HepG2 (cell line): ENCODE data around the gene IGFL1. TPM values are rescaled to one million over a fixed set of nuclear protein-coding genes. Genes with fewer than 3 reads are reported as not detected.

Experiments used
- ATAC-seq: fragments of 200-7000 bp; cut with Tn5 transposase; 3 replicates; pipeline ENCODE4 v1.9.1; 2020; ENCODE audit warnings: mild to moderate bottlenecking, moderate library complexity
- BruUV-seq: library from RNA; stranded (reverse); fragments of 400-500 nt; replicated peaks from 2 replicates; lab custom pipeline; 2021; lab: Mats Ljungman, UMichigan
- CTCF ChIA-PET: fragments of 300-600 bp; formaldehyde crosslinking; extraction: SDS; loops from one replicate; lab custom pipeline; 2021; ENCODE audit warnings: low total read pairs, inconsistent platforms, low intra/inter-chr PET ratio; lab: Yijun Ruan, JAX
- POLR2A ChIA-PET: fragments of 350-600 bp; sonication (Branson Sonifier 250); formaldehyde crosslinking; loops from one replicate; lab custom pipeline; 2020; ENCODE audit warnings: antibody characterized with exemption, inconsistent platforms; lab: Yijun Ruan, JAX
- DNase-seq: peaks from one replicate; pipeline ENCODE4 v3.0.0-alpha.2; 2015; ENCODE audit warnings: low spot score
- FAIRE-seq: peaks from 3 replicates; lab custom pipeline; 2011; peaks lifted over from hg19 to GRCh38; lab: Jason Lieb, UNC
- H2AFZ ChIP-seq: one replicate; pipeline ENCODE4 v1.6.1; 2011; ENCODE audit warnings: low read length, inconsistent platforms
- H3K27ac ChIP-seq: fragments of 300-600 bp; 3 replicates; pipeline ENCODE4 v1.8.0; 2011; ENCODE audit warnings: mixed run types, mild to moderate bottlenecking, mixed read lengths, low read length, inconsistent platforms; ENCODE audit not compliant: insufficient read depth; ENCODE audit errors: extremely low read length
- H3K27me3 ChIP-seq, 2 experiments: fragments of 200-600 bp in 1 of 2; 2 replicates in 1 of 2; 3 replicates in 1 of 2; pipeline versions ENCODE4 v1.6.0 to v1.8.0; 2011; ENCODE audit warnings: low read length in 2 of 2, mild to moderate bottlenecking in 2 of 2, moderate library complexity in 2 of 2, inconsistent platforms in 1 of 2; ENCODE audit not compliant: insufficient read depth in 2 of 2, control insufficient read depth in 1 of 2
- H3K36me3 ChIP-seq, 2 experiments: fragments of 200-600 bp in 1 of 2; replicated peaks in 1 of 2; 2 replicates in 1 of 2; 3 replicates in 1 of 2; pipeline versions ENCODE4 v1.5.1 to v1.8.0; 2011; ENCODE audit warnings: low read length in 2 of 2, inconsistent platforms in 1 of 2; ENCODE audit not compliant: insufficient read depth in 2 of 2, control insufficient read depth in 1 of 2
- H3K4me1 ChIP-seq: 2 replicates; pipeline ENCODE4 v1.5.1; 2012; ENCODE audit warnings: low read length, inconsistent platforms; ENCODE audit not compliant: insufficient read depth
- H3K4me2 ChIP-seq: 2 replicates; pipeline ENCODE4 v1.6.0; 2011; ENCODE audit warnings: low read depth, low read length, inconsistent platforms
- H3K4me3 ChIP-seq, 3 experiments: fragments of 200-600 bp in 1 of 3; sonication (generic), shearing (Covaris generic) in 1 of 3; replicated peaks in 1 of 3; 2 replicates each; pipeline ENCODE4 v1.5.1; 2011 to 2016; ENCODE audit warnings: low read length in 3 of 3, inconsistent platforms in 2 of 3, low read depth in 2 of 3, mild to moderate bottlenecking in 2 of 3, control low read depth in 1 of 3, mixed read lengths in 1 of 3; ENCODE audit not compliant: insufficient read depth in 1 of 3
- H3K79me2 ChIP-seq: one replicate; pipeline ENCODE4 v1.6.1; 2011; ENCODE audit warnings: low read length, inconsistent platforms; ENCODE audit not compliant: insufficient read depth
- H3K9ac ChIP-seq: 2 replicates; pipeline ENCODE4 v1.6.0; 2011; ENCODE audit warnings: mild to moderate bottlenecking, low read depth, low read length, inconsistent platforms; ENCODE audit not compliant: insufficient read depth
- H3K9me3 ChIP-seq: 2 replicates; pipeline ENCODE4 v1.5.1; 2012; ENCODE audit warnings: mild to moderate bottlenecking, low read length
- H4K20me1 ChIP-seq: 2 replicates; pipeline ENCODE4 v1.6.0; 2011; ENCODE audit warnings: inconsistent platforms, mild to moderate bottlenecking, low read length, moderate library complexity; ENCODE audit not compliant: insufficient read depth
- MATR3 ChIP-seq: sonication (generic); formaldehyde crosslinking; IDR thresholded peaks from 2 replicates; pipeline ENCODE4 v1.4.0; 2020; ENCODE audit warnings: missing genetic modification reagents
- MIER2 ChIP-seq: IDR thresholded peaks from 2 replicates; pipeline ENCODE4 v1.6.1; 2016; ENCODE audit warnings: missing biosample characterization, missing genetic modification reagents
- PLRG1 ChIP-seq: fragments of 450-650 bp; conservative IDR thresholded peaks from 2 replicates; pipeline ENCODE4 v1.6.1; 2016
- SPEN ChIP-seq: sonication (generic); formaldehyde crosslinking; IDR thresholded peaks from 2 replicates; pipeline ENCODE4 v1.5.1; 2020; ENCODE audit warnings: low read depth, mild to moderate bottlenecking, missing genetic modification reagents
- SUZ12 ChIP-seq: fragments of 150-350 bp; IDR thresholded peaks from 2 replicates; pipeline ENCODE4 v1.6.1; 2014; ENCODE audit warnings: low read depth, low read length
- ZKSCAN5 ChIP-seq: sonication (generic); formaldehyde crosslinking; IDR thresholded peaks from 2 replicates; pipeline ENCODE4 v1.5.1; 2020; ENCODE audit warnings: mild to moderate bottlenecking, missing genetic modification reagents
- ZNF670 ChIP-seq: sonication (generic); formaldehyde crosslinking; IDR thresholded peaks from 2 replicates; pipeline ENCODE4 v1.8.0; 2022; ENCODE audit warnings: mild to moderate bottlenecking, missing genetic modification reagents, borderline replicate concordance
- WGBS: methylation state at CpG from one replicate; pipeline ENCODE4 v1.1.6; 2017; ENCODE audit warnings: low lambda C conversion rate; 5-methylcytosine and 5-hydroxymethylcytosine counted together
- in situ Hi-C: cut with HindIII; loops from 2 replicates; pipeline ENCODE4 v1.10.0; 2017; ENCODE audit warnings: low pct_unique_long_range_greater_than_20kb; ENCODE audit not compliant: extremely low pct_ligation_motif_present
- intact Hi-C: fragments of 100-400 bp; cut with micrococcal nuclease; formaldehyde crosslinking; loops from one replicate; pipeline ENCODE4 v1.10.0; 2022; ENCODE audit not compliant: unreplicated experiment
- polyA plus RNA-seq, 8 experiments: library from polyadenylated mRNA; depleted of rRNA in 3 of 8; stranded (reverse) in 7 of 8; unstranded in 1 of 8; fragments of >200 nt; fragmentation: Illumina TruSeq in 4 of 8; extraction: Trizol in 4 of 8; gene quantifications; 2 replicates each; pipeline versions ENCODE4 v1.2.1 to v1.2.3, GENCODE V29; 2011 to 2016; ENCODE audit warnings: low read depth in 4 of 8, missing spikeins in 1 of 8, mixed read lengths in 1 of 8; ENCODE audit not compliant: insufficient read depth in 1 of 8
- total RNA-seq, 5 experiments: library from RNA; depleted of rRNA; stranded (reverse); fragments of >200 nt; fragmentation: Illumina TruSeq; extraction: Trizol; gene quantifications; 2 replicates each; pipeline ENCODE4 v1.2.3, GENCODE V29; 2016; ENCODE audit warnings: low read depth in 1 of 5
- TF ChIP-seq, protein P1 (sequence below), 2 experiments: IDR thresholded peaks; 2 replicates each; pipeline ENCODE4 v1.6.1; 2011 to 2012; ENCODE audit warnings: low read length in 2 of 2, borderline replicate concordance in 1 of 2, low read depth in 1 of 2, mild to moderate bottlenecking in 1 of 2, moderate library complexity in 1 of 2

IGFL1 gene
- total and polyA plus RNA-seq, 2 of the 13 experiments (the other 11 are each of a cell fraction or from before 2014, with no cell fraction given), result not detected

DNA sequence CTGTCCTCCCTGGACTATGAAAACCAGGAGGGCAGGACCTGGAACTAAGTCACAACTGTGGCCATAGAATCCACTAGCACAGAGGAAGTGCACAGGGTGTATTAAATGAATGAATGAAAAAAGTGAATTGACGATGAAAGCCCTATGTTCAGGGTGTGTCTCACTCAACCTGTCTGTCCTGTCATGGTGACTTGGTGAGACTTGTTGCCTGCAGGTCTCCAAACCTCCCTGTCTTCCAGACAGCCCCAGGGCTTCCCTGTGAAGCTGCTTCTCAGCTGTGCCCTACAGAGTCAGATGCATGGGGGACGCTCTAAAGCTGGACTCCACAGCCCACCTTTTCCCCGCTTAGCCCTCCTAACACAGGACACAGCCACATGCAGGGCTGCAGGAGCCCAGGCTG is 4.8 kb upstream of the IGFL1 start:
- no peaks in the 10 kb centered on the region for H3K79me2 ChIP-seq
- intact Hi-C loops, result no loop called here
- H3K27ac ChIP-seq, result no peak overlapping the region
- 0% methylated on average over 3 of the region's 3 CpGs for WGBS
- no peak overlapping the region for H3K4me2 ChIP-seq
- H3K4me1 ChIP-seq, result no peaks in the 10 kb centered on the region
- ATAC-seq (no peak), DNase-seq (no peak), FAIRE-seq (no peak)
- H4K20me1 ChIP-seq, result no peaks in the 10 kb centered on the region
- no peak overlapping the region for H3K4me3 ChIP-seq
- POLR2A ChIA-PET, result no interaction called here
- no peaks in the 10 kb centered on the region for H3K36me3 ChIP-seq
- in situ Hi-C loops, result no loop called here
- no TSS peak for BruUV-seq
- TF ChIP-seq ZNF670 (no peak), SUZ12 (no peak), SPEN (CRISPR knock-in tag) (no peak), MATR3 (CRISPR knock-in tag) (no peak)
- no peak overlapping the region for H2AFZ ChIP-seq
- peaks cover 1 to 12% of the 10 kb centered on the region in 2 experiments; a peak in 3 of 5 replicates for H3K27me3 ChIP-seq
- CTCF ChIA-PET, result no interaction called here
- H3K9me3 ChIP-seq, result no peaks in the 10 kb centered on the region
- H3K9ac ChIP-seq, result no peak overlapping the region

DNA sequence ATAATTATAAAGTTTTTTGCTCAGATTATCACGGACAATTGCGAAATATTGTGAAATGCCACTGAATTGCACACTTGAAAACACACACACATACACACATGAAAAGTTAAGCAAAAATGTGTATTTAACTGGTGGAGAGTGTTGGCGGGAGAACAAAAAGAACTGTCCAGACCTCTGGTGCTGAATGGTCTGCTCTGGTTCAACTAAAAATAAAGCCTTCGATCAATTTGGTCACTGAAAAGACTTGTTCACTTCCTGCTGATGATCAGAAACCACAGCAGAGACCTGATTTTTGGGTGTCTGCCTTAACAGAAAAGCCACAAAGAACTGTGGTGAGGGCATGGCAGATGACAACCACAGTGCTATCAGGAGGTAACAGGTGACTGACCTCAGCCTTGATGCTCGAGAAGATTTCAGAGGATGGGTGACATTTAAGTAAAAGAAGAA is 4.0 kb upstream of the IGFL1 start:
- POLR2A ChIA-PET, result no interaction called here
- DNase-seq (no peak), FAIRE-seq (no peak), ATAC-seq (no peak)
- no peak overlapping the region for H2AFZ ChIP-seq
- TF ChIP-seq PLRG1 (no peak), ZKSCAN5 (CRISPR knock-in tag) (no peak), MIER2 (peak; percentile 89; the same call in 1 of the 2 replicates)
- TF ChIP-seq, protein P1, sequence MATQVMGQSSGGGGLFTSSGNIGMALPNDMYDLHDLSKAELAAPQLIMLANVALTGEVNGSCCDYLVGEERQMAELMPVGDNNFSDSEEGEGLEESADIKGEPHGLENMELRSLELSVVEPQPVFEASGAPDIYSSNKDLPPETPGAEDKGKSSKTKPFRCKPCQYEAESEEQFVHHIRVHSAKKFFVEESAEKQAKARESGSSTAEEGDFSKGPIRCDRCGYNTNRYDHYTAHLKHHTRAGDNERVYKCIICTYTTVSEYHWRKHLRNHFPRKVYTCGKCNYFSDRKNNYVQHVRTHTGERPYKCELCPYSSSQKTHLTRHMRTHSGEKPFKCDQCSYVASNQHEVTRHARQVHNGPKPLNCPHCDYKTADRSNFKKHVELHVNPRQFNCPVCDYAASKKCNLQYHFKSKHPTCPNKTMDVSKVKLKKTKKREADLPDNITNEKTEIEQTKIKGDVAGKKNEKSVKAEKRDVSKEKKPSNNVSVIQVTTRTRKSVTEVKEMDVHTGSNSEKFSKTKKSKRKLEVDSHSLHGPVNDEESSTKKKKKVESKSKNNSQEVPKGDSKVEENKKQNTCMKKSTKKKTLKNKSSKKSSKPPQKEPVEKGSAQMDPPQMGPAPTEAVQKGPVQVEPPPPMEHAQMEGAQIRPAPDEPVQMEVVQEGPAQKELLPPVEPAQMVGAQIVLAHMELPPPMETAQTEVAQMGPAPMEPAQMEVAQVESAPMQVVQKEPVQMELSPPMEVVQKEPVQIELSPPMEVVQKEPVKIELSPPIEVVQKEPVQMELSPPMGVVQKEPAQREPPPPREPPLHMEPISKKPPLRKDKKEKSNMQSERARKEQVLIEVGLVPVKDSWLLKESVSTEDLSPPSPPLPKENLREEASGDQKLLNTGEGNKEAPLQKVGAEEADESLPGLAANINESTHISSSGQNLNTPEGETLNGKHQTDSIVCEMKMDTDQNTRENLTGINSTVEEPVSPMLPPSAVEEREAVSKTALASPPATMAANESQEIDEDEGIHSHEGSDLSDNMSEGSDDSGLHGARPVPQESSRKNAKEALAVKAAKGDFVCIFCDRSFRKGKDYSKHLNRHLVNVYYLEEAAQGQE (IDR thresholded peaks at IDR 0.05; ENCODE audit: borderline replicate concordance in 1 of 2, low read depth in 1 of 2, low read length in 2 of 2), result peak; percentile 30 to 91
- H3K4me3 ChIP-seq, result no peak overlapping the region
- H4K20me1 ChIP-seq, result no peaks in the 10 kb centered on the region
- 2% methylated on average over 5 of the region's 5 CpGs for WGBS
- intact Hi-C loops, result no loop called here
- H3K27me3 ChIP-seq, result peaks cover 1 to 15% of the 10 kb centered on the region in 2 experiments; a peak in 4 of 5 replicates
- no peaks in the 10 kb centered on the region for H3K36me3 ChIP-seq
- in situ Hi-C loops, result no loop called here
- H3K9me3 ChIP-seq, result no peaks in the 10 kb centered on the region
- CTCF ChIA-PET, result no interaction called here
- H3K4me1 ChIP-seq, result no peaks in the 10 kb centered on the region
- no TSS peak for BruUV-seq
- no peak overlapping the region for H3K4me2 ChIP-seq
- no peak overlapping the region for H3K27ac ChIP-seq
- H3K79me2 ChIP-seq, result no peaks in the 10 kb centered on the region
- no peak overlapping the region for H3K9ac ChIP-seq
